ENCODE results near the gene TDRD12. TPM values are rescaled to one million over a fixed set of nuclear protein-coding genes. Genes with fewer than 3 reads are reported as not detected.
"Not testable (repeated sequence)": the region's sequence is repeated elsewhere in the genome, so short reads cannot be mapped to it uniquely, and the experiment has no call there.

Gene TDRD12
- total RNA-seq, 2 donors from 2014 or later: 0.52 TPM; not detected in 1

DNA sequence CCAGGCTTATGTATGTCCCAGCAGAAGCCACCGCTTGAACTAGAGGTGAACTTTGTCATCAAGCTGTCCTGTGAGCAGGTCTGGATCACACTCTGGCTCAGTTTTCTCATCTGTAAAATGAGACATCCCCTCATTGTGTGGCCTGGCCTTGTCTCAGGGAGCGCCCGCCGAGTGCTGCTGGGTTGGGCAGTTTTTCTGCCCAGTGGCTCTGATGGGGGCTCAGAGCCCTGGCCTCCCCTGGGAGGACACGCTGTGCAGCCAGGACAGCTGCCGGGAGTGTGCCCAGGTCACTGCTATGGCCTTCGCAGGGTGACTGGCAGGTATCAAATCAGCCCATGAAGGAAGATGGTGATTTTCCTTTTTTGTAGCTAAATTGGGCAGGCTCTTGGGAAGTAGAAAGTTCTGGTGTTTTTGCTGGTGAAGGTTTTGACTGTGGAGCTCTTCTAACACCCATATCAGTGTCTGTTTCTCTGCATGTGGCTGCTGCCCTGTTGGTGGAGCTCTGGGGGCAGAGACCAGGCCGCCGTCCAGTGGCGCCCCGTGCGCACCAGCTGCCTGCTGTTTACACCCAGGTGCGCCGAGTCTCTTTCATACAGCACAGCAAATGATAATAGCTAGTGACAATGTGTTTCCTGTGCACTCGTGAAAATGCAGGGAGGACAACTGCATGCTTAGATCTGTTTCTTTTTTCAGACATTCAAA lies 109.2 kb downstream of the TDRD12 start:
- TF ChIP-seq, protein P1, sequence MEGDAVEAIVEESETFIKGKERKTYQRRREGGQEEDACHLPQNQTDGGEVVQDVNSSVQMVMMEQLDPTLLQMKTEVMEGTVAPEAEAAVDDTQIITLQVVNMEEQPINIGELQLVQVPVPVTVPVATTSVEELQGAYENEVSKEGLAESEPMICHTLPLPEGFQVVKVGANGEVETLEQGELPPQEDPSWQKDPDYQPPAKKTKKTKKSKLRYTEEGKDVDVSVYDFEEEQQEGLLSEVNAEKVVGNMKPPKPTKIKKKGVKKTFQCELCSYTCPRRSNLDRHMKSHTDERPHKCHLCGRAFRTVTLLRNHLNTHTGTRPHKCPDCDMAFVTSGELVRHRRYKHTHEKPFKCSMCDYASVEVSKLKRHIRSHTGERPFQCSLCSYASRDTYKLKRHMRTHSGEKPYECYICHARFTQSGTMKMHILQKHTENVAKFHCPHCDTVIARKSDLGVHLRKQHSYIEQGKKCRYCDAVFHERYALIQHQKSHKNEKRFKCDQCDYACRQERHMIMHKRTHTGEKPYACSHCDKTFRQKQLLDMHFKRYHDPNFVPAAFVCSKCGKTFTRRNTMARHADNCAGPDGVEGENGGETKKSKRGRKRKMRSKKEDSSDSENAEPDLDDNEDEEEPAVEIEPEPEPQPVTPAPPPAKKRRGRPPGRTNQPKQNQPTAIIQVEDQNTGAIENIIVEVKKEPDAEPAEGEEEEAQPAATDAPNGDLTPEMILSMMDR (IDR thresholded peaks at IDR 0.05): no peak
- no peak for TF ChIP-seq POLR2A (IDR thresholded peaks at IDR 0.05)
- intact Hi-C loops (cut with DNase I): no loop called here
- WGBS, 2 donors: 92 to 93% methylated on average over 11 to 15 of the region's 15 CpGs
- ATAC-seq (no peak), DNase-seq (no peak)
- no peaks in the 10 kb centered on the region for H3K9me3 ChIP-seq
- H3K4me1 ChIP-seq: no peaks in the 10 kb centered on the region
- H3K4me3 ChIP-seq: no peak overlapping the region
- no peaks in the 10 kb centered on the region for H3K27me3 ChIP-seq
- no peaks in the 10 kb centered on the region for H3K36me3 ChIP-seq (replicated peaks in 1 of 2; ENCODE audit: insufficient read depth in 1 of 2, low read depth in 2 of 2)
- no peak overlapping the region for H3K27ac ChIP-seq

DNA sequence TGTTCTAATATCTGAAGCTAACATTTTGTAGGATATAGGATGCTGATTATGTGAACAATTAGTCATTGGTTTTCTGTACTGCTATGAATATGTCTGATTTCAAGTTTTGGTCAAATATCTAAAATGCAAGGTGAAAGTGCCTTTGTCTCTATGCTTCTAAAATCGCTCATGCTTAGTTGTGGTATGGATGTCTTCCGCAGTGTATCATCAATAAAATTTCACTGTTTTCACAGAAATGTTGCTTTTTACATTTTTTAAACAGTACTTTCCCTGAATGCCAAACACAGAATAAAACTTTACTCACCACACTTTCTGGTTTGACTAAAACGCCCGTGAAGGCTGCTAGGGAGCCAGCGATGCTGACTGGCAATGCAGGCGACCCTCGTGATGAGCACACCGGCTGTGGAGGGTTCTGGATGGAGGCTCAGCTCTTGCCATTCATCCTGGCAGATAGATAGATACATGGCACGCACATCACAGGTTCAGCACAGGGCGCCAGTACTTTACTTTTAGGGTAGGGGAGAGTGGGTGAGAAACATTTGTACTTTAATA lies 109.9 kb downstream of the TDRD12 start:
- Histone ChIP-seq H3K27me3 (no peaks in the 10 kb centered on the region), H3K4me1 (no peaks in the 10 kb centered on the region), H3K27ac (no peak overlapping the region), H3K9me3 (no peaks in the 10 kb centered on the region), H3K36me3 (replicated peaks in 1 of 2; ENCODE audit: insufficient read depth in 1 of 2, low read depth in 2 of 2) (no peaks in the 10 kb centered on the region), H3K4me3 (no peak overlapping the region)
- intact Hi-C loops (cut with DNase I): no loop called here
- no peak for DNase-seq
- WGBS, 2 donors: 84 to 86% methylated on average over 10 of the region's 10 CpGs
- ATAC-seq: no peak
- TF ChIP-seq POLR2A (IDR thresholded peaks at IDR 0.05): no peak
- TF ChIP-seq, protein P1 (IDR thresholded peaks at IDR 0.05): no peak

DNA sequence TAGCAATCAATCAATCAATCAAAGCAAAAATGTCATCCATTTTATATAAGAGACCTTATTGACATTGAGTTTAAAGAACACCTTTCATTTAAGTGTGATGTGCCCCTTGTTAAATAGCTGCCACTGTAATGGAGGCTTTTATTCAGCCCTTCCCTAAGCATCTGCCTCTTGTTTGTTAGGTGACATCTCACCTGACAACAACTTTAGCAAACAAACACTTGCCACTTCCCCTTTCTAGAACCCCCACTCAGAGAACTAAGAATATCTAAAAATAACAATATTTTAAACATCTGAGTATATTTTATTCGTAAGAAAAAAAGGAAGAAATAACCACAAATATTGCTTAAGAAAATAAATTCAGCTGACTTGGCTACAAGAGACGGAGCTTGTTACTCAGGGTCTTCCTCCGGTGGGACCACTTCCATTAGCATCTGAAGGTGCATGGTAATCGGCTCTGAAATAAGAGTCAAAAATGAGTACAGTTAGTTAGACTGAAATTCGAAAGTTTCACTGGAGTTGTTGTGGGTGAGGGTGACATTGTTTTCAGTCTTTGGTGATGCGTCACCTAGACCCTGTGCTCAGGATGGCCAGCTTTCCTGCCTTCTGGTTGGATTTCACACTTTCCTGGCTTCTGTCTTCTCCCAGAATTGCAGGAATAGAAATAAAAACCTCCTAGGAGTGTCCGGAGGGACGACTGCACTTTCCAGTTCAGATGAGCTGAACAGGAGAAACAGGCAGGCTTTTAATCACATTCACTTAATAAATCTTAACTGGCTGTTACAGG lies 110.9 kb downstream of the TDRD12 start:
- DNase-seq: no peak
- intact Hi-C loops (cut with DNase I): no loop called here
- no peak for TF ChIP-seq POLR2A (IDR thresholded peaks at IDR 0.05)
- TF ChIP-seq, protein P1 (IDR thresholded peaks at IDR 0.05): no peak
- no peaks in the 10 kb centered on the region for H3K4me1 ChIP-seq
- WGBS, 2 donors: 83 to 92% methylated on average over 8 of the region's 8 CpGs
- H3K27me3 ChIP-seq: no peaks in the 10 kb centered on the region
- no peak for ATAC-seq
- H3K9me3 ChIP-seq: no peaks in the 10 kb centered on the region
- H3K36me3 ChIP-seq (replicated peaks in 1 of 2; ENCODE audit: insufficient read depth in 1 of 2, low read depth in 2 of 2): no peaks in the 10 kb centered on the region
- H3K27ac ChIP-seq: no peak overlapping the region
- H3K4me3 ChIP-seq: no peak overlapping the region

DNA sequence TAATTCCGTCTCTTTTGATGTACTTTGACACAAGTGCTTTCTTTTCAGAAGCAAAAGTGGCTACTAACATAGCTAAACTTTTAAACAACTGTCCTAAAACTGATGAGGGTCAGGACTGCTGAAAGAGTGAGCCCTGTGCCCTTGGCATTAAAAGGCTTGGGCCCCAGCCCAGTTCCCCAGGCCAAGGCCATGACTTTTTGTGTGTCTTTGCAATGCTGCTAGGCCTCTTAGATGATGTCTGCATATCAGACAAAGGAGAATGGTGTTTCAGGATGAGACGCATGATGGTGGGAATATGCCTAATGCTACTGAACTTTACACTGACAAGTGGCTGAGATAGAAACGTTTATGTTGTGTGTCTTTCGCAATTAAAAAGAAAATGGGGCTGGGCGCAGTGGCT lies 112.0 kb downstream of the TDRD12 start:
- Histone ChIP-seq H3K27me3 (no peaks in the 10 kb centered on the region), H3K27ac (no peak overlapping the region), H3K4me1 (no peaks in the 10 kb centered on the region), H3K4me3 (no peak overlapping the region), H3K36me3 (replicated peaks in 1 of 2; ENCODE audit: insufficient read depth in 1 of 2, low read depth in 2 of 2) (no peaks in the 10 kb centered on the region), H3K9me3 (no peaks in the 10 kb centered on the region)
- no peak for ATAC-seq
- TF ChIP-seq POLR2A (IDR thresholded peaks at IDR 0.05): no peak
- TF ChIP-seq, protein P1 (IDR thresholded peaks at IDR 0.05): no peak
- 67 to 79% methylated on average over 5 of the region's 5 CpGs for WGBS, 2 donors
- DNase-seq: no peak
- intact Hi-C loops (cut with DNase I): no loop called here

DNA sequence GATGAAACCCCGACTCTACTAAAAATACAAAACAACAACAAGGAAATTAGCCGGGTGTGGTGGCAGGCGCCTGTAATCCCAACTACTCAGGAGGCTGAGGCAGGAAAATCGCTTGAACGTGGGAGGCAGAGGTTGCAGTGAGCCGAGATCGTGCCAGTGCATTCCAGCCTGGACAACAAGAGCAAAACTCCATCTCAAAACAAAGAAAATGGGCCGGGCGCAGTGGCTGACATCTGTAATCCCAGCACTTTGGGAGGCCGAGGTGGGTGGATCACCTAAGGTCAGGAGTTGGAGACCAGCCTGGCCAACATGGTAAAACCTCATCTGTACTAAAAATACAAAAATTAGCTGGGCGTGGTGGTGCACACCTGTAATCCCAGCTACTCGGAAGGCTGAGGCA lies 112.5 kb downstream of the TDRD12 start:
- H3K27ac ChIP-seq; DNase-seq; H3K36me3 ChIP-seq (replicated peaks in 1 of 2; ENCODE audit: insufficient read depth in 1 of 2, low read depth in 2 of 2); H3K4me3 ChIP-seq; ATAC-seq; H3K4me1 ChIP-seq; H3K27me3 ChIP-seq; intact Hi-C loops (cut with DNase I); H3K9me3 ChIP-seq: not testable (repeated sequence)
- 84 to 88% methylated on average over 11 to 12 of the region's 12 CpGs for WGBS, 2 donors

DNA sequence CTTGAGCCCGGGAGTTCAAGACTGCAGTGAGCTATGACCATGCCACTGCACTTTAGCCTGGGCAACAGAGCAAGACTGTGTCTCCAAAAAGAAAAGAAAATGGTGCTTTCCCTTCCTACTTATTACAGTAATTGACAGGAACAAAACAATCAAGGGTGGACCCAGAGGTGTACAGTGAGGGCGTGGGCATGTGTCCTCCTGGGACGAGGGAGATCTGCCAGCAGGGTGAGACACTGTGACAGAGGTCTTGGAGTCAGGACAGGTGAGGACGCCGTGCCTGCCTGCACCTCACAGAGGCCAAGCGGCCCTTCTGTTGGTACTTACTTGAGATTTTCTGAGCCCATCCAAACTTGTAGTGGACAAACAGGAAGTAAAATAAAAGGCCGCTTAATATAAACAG lies 113.3 kb downstream of the TDRD12 start:
- H3K9me3 ChIP-seq; H3K27ac ChIP-seq; intact Hi-C loops (cut with DNase I); H3K4me3 ChIP-seq; ATAC-seq; H3K4me1 ChIP-seq; H3K36me3 ChIP-seq (replicated peaks in 1 of 2; ENCODE audit: insufficient read depth in 1 of 2, low read depth in 2 of 2); DNase-seq; H3K27me3 ChIP-seq: not testable (repeated sequence)
- 85 to 97% methylated on average over 7 of the region's 7 CpGs for WGBS, 2 donors

DNA sequence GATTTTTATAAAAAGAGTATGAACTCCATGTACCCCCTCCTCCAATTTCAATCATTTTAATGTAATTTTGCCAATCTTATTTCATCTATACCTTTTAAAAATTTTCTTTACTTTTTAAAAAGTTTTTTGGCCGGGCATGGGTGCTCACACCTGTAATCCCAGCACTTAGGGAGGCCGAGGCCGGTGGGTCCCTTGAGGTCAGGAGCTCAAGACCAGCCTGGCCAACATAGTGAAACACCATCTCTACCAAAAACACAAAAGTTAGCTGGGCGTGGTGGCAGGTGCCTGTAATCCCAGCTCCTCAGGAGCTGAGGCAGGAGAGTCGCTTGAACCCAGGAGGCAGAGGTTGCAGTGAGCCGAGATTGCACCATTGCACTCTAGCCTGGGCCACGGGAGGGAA lies 113.8 kb downstream of the TDRD12 start:
- H3K9me3 ChIP-seq; H3K27ac ChIP-seq; DNase-seq; H3K36me3 ChIP-seq (replicated peaks in 1 of 2; ENCODE audit: insufficient read depth in 1 of 2, low read depth in 2 of 2); H3K27me3 ChIP-seq; H3K4me1 ChIP-seq; H3K4me3 ChIP-seq; ATAC-seq; intact Hi-C loops (cut with DNase I): not testable (repeated sequence)
- 87 to 89% methylated on average over 7 of the region's 7 CpGs for WGBS, 2 donors

All from body of pancreas (tissue), 4 donors.